HG02588 (cell line): ENCODE data around the gene RBM33.
"Not testable (repeated sequence)": the region's sequence is repeated elsewhere in the genome, so short reads cannot be mapped to it uniquely, and the experiment has no call there.

Experiments used
- ATAC-seq: cut with Tn5 transposase; IDR thresholded peaks from one replicate; pipeline ENCODE4 v1.9.1; 2021; ENCODE audit warnings: mild to moderate bottlenecking, moderate library complexity; ENCODE audit not compliant: unreplicated experiment

RBM33 gene

DNA sequence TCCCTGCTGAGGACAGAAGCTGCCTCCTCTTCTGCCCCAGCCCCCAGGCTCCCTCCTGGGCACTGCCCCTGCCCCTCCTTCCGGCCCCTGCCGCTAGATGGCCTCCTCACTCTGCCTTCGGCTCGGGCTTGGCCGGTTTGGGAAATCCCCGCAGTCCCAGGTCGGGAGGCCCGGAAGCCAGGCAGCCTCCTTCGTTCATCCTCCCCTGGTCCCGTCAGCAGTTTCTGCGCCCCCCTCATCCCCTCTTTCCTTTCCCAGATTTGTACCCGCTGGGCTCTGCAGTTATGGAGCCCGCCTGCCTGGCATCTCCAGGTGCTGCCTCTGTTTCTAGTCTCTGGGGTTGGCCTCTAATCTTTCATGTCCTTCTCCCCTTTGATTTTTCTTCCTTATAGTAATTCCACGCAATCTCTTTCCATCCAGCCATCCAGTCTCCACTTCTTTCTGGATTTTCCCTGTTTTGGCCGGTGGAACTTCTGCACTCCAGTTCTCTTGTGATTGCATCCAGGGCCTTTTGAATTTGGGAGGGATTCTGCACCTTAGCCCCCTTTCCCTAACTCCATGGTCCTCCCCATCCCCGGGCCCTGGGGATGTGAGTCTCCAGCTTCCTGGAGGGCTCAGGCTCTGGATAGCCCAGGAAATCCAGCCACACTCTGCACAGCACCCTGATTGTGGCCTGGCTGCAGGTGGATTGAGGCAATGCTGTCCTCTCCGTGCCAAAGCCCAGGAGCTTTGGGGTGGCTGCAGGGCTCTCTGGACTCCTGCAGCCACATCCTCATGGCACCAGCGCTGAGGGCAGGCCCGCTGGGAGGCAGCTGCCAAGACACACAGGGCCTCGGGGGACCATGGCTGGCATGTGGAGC is 171.1 kb downstream of the RBM33 start:
- peak; percentile 82 for ATAC-seq

- no peak for ATAC-seq
These were observed 171.7 kb downstream of the RBM33 start for GRCh38 chr7:155816192-155816508.

DNA sequence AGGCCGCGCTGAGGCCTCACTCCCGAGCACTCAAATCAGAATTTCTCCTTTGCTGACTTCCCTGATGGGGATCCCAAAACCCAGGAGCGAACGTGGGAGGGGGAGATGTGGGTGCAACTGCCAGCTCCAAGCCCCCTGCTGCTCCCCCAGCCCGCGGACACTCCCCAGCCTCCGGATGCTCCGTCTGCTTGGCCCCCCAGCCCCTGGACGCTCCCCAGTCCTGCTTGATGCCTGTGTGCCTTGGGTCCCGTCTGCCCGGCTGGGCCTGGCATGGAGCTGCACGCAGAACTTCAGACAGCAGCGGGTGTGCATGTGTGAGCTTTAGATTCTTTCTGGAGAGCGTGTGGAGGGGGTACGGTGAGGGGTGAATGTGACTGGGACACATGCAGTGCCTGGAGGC is 172.5 kb downstream of the RBM33 start:
- ATAC-seq, result no peak

DNA sequence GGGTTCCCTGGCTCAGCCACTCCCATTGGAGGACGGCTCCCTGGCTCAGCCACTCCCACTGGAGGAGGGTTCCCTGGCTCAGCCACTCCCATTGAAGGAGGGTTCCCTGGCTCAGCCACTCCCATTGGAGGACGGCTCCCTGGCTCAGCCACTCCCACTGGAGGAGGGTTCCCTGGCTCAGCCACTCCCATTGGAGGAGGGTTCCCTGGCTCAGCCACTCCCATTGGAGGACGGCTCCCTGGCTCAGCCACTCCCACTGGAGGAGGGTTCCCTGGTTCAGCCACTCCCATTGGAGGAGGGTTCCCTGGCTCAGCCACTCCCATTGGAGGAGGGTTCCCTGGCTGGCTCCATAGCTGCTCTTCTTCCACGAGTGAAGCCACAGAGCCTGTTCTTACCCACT is 173.1 kb downstream of the RBM33 start:
- ATAC-seq, result not testable (repeated sequence)

GRCh38 chr7:155818154-155818819 is 173.8 kb downstream of the RBM33 start:
- no peak for ATAC-seq

- ATAC-seq, result no peak
These were observed 174.3 kb downstream of the RBM33 start for GRCh38 chr7:155818820-155819168.

- no peak for ATAC-seq
These were observed 174.7 kb downstream of the RBM33 start for GRCh38 chr7:155819186-155819585.

GRCh38 chr7:155820246-155820645 is 175.8 kb downstream of the RBM33 start:
- no peak for ATAC-seq

DNA sequence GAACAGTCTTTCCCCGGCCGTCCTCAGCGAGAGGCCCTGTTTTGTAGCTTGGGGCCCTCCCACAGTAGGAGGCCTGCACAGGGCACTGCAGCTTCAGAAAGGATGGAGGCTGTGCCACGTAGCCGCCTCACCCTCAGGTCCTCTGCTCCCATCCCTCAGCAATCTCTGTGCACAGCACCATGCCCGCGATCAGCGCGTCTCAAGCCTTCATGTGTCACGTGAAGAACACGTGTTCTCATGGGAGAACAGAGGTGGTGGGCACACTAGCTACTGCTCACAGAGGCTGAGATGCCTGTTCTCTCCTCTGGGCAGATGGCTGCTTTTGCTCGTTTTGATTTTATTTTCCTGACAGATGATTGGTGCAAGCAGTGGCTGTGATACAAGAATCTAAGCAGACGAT is 176.3 kb downstream of the RBM33 start:
- no peak for ATAC-seq

GRCh38 chr7:155821851-155822250 is 177.4 kb downstream of the RBM33 start:
- ATAC-seq, result no peak

- no peak for ATAC-seq
These were observed 179.9 kb downstream of the RBM33 start for GRCh38 chr7:155824227-155824886.

GRCh38 chr7:155825336-155825735 is 180.9 kb downstream of the RBM33 start:
- ATAC-seq, result no peak

- ATAC-seq, result no peak
These were observed 185.5 kb downstream of the RBM33 start for GRCh38 chr7:155829796-155830470.
